Measurements from ENCODE around the gene DSCAML1.
"Not testable (repeated sequence)": the region's sequence is repeated elsewhere in the genome, so short reads cannot be mapped to it uniquely, and the experiment has no call there.

DSCAML1 gene

DNA sequence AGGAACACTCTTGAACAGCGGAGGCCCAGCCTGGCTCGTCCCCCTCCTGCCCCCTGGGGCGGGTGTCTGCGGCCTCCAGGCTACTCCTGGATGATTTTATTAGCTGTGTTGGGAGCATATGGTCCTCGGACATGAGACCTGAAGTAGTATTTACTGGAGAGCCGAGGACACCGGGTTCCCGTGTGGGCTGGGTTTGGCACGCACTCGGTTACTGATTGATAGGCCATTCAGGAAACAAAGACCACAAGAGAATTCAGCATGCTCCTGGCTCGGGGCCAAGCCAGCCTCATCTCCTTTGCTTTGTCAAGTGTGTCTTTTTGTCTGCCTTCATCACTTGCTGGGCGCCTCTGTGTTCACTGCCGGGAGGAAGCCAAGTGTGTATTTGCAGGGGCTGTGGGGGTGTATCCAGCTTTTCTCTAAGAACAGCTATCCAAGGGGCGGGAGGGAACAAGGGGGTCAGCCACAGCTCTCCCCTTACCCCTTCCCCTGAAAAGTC lies 17.8 kb upstream of the DSCAML1 start:
- no peak overlapping the region for H3K4me3 ChIP-seq (ENCODE audit: low read length)

DNA sequence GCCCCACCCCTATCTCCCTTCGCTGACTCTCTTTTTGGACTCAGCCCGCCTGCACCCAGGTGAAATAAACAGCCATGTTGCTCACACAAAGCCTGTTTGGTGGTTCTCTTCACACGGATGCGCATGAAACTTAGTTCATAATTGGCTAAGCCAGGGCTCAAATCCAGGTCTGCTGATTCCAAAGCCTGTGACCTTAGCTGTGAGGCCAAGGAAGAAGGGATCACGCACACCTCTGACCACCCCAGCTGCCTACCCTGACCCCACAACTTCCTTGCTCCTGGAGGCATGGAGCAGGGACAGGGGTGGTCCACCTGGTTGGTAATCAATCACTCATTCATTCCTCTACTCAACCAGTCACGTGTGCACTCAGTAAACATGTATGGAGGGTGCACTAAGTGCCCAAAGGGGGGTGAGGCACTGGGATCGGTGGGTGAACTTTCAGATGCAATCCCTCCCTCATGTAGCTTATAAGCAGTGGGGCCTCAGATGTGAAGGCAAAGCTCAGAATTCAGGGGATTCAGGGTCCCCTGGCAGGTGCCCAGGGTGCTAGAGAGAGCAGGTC lies 17.3 kb upstream of the DSCAML1 start:
- no peaks in the 10 kb centered on the region for H3K9me3 ChIP-seq (replicated peaks; ENCODE audit: low read length)
- no peaks in the 10 kb centered on the region for H3K4me1 ChIP-seq (ENCODE audit: control insufficient read depth, insufficient read depth, low read length)
- H3K4me3 ChIP-seq (ENCODE audit: low read length), result no peak overlapping the region
- no peaks in the 10 kb centered on the region for H3K36me3 ChIP-seq (ENCODE audit: insufficient read depth, low read length)
- H3K27me3 ChIP-seq (ENCODE audit: control insufficient read depth, insufficient read depth, low read length), result peaks cover 6% of the 10 kb centered on the region
- H3K4me2 ChIP-seq (ENCODE audit: low read length), result no peak overlapping the region
- no peak overlapping the region for H3K9ac ChIP-seq (ENCODE audit: low read depth, low read length)

More for the DNA sequence above, 17.8 kb upstream of the DSCAML1 start:
- Histone ChIP-seq H3K9me3 (replicated peaks; ENCODE audit: low read length) (no peaks in the 10 kb centered on the region), H3K36me3 (ENCODE audit: insufficient read depth, low read length) (no peaks in the 10 kb centered on the region), H3K4me2 (ENCODE audit: low read length) (no peak overlapping the region), H3K9ac (ENCODE audit: low read depth, low read length) (no peak overlapping the region), H3K27me3 (ENCODE audit: control insufficient read depth, insufficient read depth, low read length) (peaks cover under 1% of the 10 kb centered on the region), H3K4me1 (ENCODE audit: control insufficient read depth, insufficient read depth, low read length) (no peaks in the 10 kb centered on the region)

DNA sequence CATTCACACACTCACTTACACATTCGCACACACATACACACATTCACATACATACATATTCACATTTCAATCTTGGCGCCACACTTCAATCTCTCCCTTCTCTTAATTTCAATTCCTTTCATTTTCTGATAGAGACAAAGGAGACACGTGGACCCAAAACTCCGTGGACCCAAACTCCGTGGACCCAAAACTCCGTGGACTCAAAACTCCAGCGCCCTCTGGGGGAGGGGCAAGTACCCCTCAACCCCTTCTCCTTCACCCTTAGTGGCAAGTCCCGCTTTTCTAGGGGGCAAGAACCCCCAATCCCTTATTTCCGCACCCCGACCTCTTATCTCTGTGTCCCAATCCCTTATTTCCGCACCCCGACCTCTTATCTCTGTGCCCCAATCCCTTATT lies 13.0 kb upstream of the DSCAML1 start:
- not testable (repeated sequence) for H3K36me3 ChIP-seq (ENCODE audit: insufficient read depth, low read length); H3K9me3 ChIP-seq (replicated peaks; ENCODE audit: low read length); H3K4me3 ChIP-seq (ENCODE audit: low read length); H3K4me1 ChIP-seq (ENCODE audit: control insufficient read depth, insufficient read depth, low read length); H3K9ac ChIP-seq (ENCODE audit: low read depth, low read length); H3K4me2 ChIP-seq (ENCODE audit: low read length)
- peaks cover 26% of the 10 kb centered on the region for H3K27me3 ChIP-seq (ENCODE audit: control insufficient read depth, insufficient read depth, low read length)

DNA sequence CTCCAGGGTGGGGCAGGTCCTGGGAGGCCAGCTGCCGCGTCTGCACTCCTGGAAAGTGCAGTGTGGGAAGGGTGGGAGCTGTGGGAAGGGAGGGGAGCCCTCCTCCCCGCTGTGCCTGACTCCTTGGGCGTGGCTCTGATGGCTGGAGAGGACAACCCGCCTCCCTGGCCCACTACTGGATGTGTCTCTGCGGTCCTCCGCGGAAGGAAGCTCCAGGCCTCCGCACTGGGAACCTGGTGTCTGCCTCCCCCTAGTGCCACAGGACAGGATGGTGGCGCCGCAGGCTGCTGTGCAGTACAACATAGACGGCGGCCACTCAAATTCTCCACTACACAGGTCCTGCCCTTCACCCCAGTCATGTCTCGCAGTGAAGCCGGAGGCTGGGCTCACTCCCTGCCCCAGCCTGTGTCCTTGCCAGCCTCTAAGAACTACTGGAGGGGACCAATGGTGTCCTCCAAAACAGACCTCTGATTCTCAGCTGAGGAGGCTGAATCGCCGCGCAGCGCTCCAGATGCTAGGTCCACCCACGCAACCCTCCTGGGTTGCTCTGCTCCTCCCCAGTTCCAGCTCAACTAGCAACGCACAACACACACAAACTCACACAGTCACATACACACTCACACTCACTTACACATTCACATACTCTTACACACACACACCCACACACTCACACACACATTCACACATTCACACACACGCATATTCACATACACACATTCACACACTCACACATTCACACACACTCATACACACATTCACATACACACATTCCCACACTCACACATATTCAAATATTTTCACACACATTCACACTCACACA lies 12.4 kb upstream of the DSCAML1 start:
- no peak overlapping the region for H3K9ac ChIP-seq (ENCODE audit: low read depth, low read length)
- H3K27me3 ChIP-seq (ENCODE audit: control insufficient read depth, insufficient read depth, low read length), result peaks cover 31% of the 10 kb centered on the region
- H3K9me3 ChIP-seq (replicated peaks; ENCODE audit: low read length), result no peaks in the 10 kb centered on the region
- no peaks in the 10 kb centered on the region for H3K36me3 ChIP-seq (ENCODE audit: insufficient read depth, low read length)
- H3K4me2 ChIP-seq (ENCODE audit: low read length), result no peak overlapping the region
- H3K4me1 ChIP-seq (ENCODE audit: control insufficient read depth, insufficient read depth, low read length), result no peaks in the 10 kb centered on the region
- H3K4me3 ChIP-seq (ENCODE audit: low read length), result no peak overlapping the region

DNA sequence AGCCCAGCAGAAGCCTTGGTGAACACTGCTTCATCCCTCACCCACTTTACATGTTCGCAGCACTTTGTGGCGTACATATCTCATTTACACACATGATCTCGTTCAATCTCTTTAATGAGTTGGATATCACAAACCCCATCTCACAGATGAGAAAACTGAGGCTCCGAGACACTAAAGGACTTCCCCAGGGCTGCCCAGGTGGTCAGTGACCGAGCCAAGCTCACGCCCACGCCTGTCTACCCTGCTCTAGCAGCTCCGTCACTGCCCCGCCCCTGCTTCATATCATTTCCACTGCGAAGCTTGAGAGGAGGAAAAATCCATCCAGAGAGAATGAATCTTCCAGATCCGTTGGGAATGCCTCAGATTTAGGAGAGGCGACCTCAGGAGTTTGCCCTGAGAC lies 11.8 kb upstream of the DSCAML1 start:
- H3K4me3 ChIP-seq (ENCODE audit: low read length), result no peak overlapping the region
- H3K4me1 ChIP-seq (ENCODE audit: control insufficient read depth, insufficient read depth, low read length), result no peaks in the 10 kb centered on the region
- H3K27me3 ChIP-seq (ENCODE audit: control insufficient read depth, insufficient read depth, low read length), result peaks cover 36% of the 10 kb centered on the region
- H3K9me3 ChIP-seq (replicated peaks; ENCODE audit: low read length), result no peaks in the 10 kb centered on the region
- H3K4me2 ChIP-seq (ENCODE audit: low read length), result no peak overlapping the region
- no peak overlapping the region for H3K9ac ChIP-seq (ENCODE audit: low read depth, low read length)
- H3K36me3 ChIP-seq (ENCODE audit: insufficient read depth, low read length), result no peaks in the 10 kb centered on the region

DNA sequence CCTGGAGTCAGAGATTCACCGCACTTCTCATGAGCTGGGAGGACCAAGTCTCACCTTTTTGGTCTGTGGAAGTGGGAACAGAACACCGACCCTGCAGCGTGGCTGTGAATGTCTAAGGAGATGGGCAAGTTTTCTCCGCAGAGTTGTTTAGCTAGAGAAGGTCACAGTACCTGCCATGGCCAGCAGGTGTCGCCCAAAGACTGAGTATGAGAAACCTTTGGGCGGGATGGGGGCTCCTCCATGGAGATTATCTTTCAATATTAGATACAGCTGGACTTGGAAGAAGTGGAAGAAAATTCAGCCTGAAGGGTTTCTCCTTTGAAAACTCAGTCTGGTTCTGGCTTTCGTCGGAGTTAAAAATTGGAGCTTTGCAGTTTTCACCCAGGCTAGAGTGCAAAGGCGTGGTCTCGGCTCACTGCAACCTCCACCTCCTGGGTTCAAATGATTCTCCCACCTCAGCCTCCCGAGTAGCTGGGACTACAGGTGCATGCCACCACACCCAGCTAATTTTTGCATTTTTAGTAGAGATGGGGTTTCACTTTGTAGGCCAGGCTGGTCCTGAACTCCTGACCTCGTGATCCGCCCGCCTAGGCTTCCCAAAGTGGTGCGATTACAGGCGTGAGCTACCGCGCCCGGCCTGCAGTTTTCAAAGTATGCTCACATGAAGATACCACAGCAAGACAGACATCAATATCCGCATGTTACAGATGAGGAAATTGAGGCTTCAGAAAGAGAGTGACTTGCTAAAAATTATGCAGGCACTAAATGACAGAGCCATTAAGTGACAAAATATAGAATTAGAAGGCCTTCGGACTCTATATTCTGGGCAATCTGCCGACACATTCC lies 10.7 kb upstream of the DSCAML1 start:
- Histone ChIP-seq H3K27me3 (ENCODE audit: control insufficient read depth, insufficient read depth, low read length) (peaks cover 39% of the 10 kb centered on the region), H3K36me3 (ENCODE audit: insufficient read depth, low read length) (no peaks in the 10 kb centered on the region), H3K4me2 (ENCODE audit: low read length) (no peak overlapping the region), H3K9ac (ENCODE audit: low read depth, low read length) (no peak overlapping the region), H3K9me3 (replicated peaks; ENCODE audit: low read length) (no peaks in the 10 kb centered on the region), H3K4me3 (ENCODE audit: low read length) (no peak overlapping the region), H3K4me1 (ENCODE audit: control insufficient read depth, insufficient read depth, low read length) (no peaks in the 10 kb centered on the region)

DNA sequence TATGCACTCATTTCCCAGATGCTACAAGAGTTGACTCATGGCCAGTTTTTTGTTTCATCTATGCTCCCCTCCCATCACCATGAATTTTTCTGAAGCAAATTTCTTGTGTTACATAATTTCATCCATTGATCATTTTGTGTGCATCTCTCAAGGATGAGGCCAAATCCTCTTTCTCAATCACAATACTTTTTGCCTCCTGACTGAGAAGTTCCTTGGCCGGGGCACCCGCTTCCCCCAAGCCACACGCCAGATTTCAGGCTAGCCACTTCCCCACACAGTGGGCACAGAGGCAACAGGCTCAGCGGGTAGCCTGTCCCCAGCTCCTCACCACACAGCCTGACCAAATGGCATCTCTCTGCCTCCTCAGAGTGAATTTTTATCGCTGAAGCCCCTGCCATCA lies 9.8 kb upstream of the DSCAML1 start:
- peaks cover 47% of the 10 kb centered on the region for H3K27me3 ChIP-seq (ENCODE audit: control insufficient read depth, insufficient read depth, low read length)
- H3K4me1 ChIP-seq (ENCODE audit: control insufficient read depth, insufficient read depth, low read length), result no peaks in the 10 kb centered on the region
- no peaks in the 10 kb centered on the region for H3K9me3 ChIP-seq (replicated peaks; ENCODE audit: low read length)
- H3K9ac ChIP-seq (ENCODE audit: low read depth, low read length), result no peak overlapping the region
- no peak overlapping the region for H3K4me3 ChIP-seq (ENCODE audit: low read length)
- no peaks in the 10 kb centered on the region for H3K36me3 ChIP-seq (ENCODE audit: insufficient read depth, low read length)
- no peak overlapping the region for H3K4me2 ChIP-seq (ENCODE audit: low read length)

DNA sequence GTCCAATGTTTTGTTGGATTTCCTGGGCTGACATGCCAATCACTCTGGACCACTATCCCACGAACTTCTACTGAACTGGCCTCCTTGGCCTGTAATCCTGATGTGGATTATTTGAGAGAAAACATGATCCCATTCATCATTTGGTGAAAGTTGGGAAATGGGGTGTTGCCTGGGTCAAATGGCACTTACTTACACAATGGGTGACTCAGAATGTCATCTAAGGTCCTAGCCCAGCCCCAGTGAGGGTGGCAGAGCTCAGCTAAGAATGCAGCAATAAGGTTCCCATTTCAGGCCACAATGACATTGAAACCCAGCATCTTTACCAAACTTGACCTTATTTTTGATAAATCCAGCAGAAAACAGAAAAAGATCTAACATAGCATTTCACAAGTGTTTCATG lies 8.0 kb upstream of the DSCAML1 start:
- no peak overlapping the region for H3K4me3 ChIP-seq (ENCODE audit: low read length)
- H3K27me3 ChIP-seq (ENCODE audit: control insufficient read depth, insufficient read depth, low read length), result peaks cover 62% of the 10 kb centered on the region
- H3K4me1 ChIP-seq (ENCODE audit: control insufficient read depth, insufficient read depth, low read length), result no peaks in the 10 kb centered on the region
- no peaks in the 10 kb centered on the region for H3K36me3 ChIP-seq (ENCODE audit: insufficient read depth, low read length)
- H3K9me3 ChIP-seq (replicated peaks; ENCODE audit: low read length), result no peaks in the 10 kb centered on the region
- H3K9ac ChIP-seq (ENCODE audit: low read depth, low read length), result no peak overlapping the region
- H3K4me2 ChIP-seq (ENCODE audit: low read length), result no peak overlapping the region

DNA sequence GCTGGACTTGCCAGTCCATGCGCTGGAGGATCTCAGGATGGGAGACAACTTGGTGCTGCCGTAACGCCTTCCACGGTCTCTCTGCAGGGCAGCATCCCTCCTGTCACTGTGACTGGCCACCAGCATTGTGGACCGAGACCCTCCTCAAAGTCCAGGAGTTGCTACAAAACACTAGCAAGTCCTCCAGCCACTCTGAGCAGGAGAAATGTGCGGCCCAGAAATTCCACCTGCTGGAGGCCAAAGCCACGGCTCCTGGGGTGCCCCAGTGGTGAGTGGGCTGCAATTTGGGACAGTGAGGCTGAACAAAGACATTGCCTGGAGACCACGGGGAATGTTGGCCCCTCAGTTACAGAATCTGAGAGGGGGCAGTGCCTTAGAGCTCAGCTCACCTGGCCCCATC lies 6.9 kb upstream of the DSCAML1 start:
- H3K9me3 ChIP-seq (replicated peaks; ENCODE audit: low read length), result no peaks in the 10 kb centered on the region
- peaks cover 64% of the 10 kb centered on the region for H3K27me3 ChIP-seq (ENCODE audit: control insufficient read depth, insufficient read depth, low read length)
- H3K4me2 ChIP-seq (ENCODE audit: low read length), result no peak overlapping the region
- no peak overlapping the region for H3K9ac ChIP-seq (ENCODE audit: low read depth, low read length)
- no peaks in the 10 kb centered on the region for H3K36me3 ChIP-seq (ENCODE audit: insufficient read depth, low read length)
- H3K4me1 ChIP-seq (ENCODE audit: control insufficient read depth, insufficient read depth, low read length), result no peaks in the 10 kb centered on the region
- H3K4me3 ChIP-seq (ENCODE audit: low read length), result no peak overlapping the region

DNA sequence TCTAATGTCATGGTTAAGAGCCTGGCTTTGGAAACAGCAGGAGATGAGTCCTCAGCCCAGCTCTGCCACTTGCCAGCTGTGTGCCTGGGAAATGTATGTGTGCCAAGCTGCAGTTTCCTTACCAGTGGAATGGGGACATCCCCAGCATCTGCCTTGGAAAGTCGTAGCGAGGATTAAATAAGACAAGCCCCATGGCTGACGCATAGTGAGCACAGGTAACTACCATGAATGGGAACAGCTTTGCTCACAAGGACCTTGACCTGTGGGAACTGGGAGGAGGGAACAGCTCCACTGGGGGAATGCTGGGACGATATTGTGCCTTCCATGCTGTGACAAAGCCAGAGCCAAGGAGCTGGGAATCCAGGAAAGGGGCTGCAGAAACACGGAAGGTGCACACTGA lies 2.6 kb upstream of the DSCAML1 start:
- H3K9ac ChIP-seq (ENCODE audit: low read depth, low read length), result no peak overlapping the region
- H3K9me3 ChIP-seq (replicated peaks; ENCODE audit: low read length), result no peaks in the 10 kb centered on the region
- H3K36me3 ChIP-seq (ENCODE audit: insufficient read depth, low read length), result no peaks in the 10 kb centered on the region
- H3K4me3 ChIP-seq (ENCODE audit: low read length), result no peak overlapping the region
- H3K27me3 ChIP-seq (ENCODE audit: control insufficient read depth, insufficient read depth, low read length), result peaks cover 72% of the 10 kb centered on the region
- H3K4me1 ChIP-seq (ENCODE audit: control insufficient read depth, insufficient read depth, low read length), result no peaks in the 10 kb centered on the region
- no peak overlapping the region for H3K4me2 ChIP-seq (ENCODE audit: low read length)

DNA sequence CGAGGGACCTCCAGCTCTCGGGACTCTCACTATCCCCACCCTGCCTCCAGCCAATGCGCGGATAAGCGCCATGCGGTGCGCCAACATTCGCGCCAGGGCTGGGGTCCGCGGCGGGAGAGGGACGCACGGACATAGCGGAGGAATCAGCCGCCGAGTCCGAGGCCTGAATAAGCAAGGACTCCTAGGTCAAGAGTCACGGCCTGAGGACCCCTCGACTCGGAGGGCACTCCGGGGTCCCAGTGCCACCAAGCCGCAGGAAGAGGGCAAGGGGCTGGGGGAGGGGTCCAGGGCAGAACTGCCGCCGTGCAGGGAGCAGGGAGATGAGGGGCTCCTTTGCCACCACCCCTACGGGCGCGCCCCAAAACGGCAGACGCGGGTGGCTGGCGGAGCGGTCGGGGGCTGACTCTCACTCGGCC lies 552 bp downstream of the DSCAML1 start:
- Histone ChIP-seq H3K4me1 (ENCODE audit: control insufficient read depth, insufficient read depth, low read length) (no peaks in the 10 kb centered on the region), H3K36me3 (ENCODE audit: insufficient read depth, low read length) (no peaks in the 10 kb centered on the region), H3K27me3 (ENCODE audit: control insufficient read depth, insufficient read depth, low read length) (peaks cover 72% of the 10 kb centered on the region), H3K4me3 (ENCODE audit: low read length) (no peak overlapping the region), H3K9ac (ENCODE audit: low read depth, low read length) (no peak overlapping the region), H3K4me2 (ENCODE audit: low read length) (no peak overlapping the region), H3K9me3 (replicated peaks; ENCODE audit: low read length) (no peaks in the 10 kb centered on the region)
